HEK293T (cell line): ENCODE data around the gene SNAI1.

Experiments used
- CTCF ChIA-PET: fragments of 350-600 bp; formaldehyde crosslinking; extraction: SDS; loops from one replicate; lab custom pipeline; 2021; ENCODE audit warnings: antibody characterized with exemption, inconsistent platforms; lab: Yijun Ruan, JAX
- POLR2A ChIA-PET: fragments of 350-600 bp; formaldehyde crosslinking; extraction: SDS; loops from one replicate; lab custom pipeline; 2020; ENCODE audit warnings: antibody characterized with exemption, inconsistent platforms; lab: Yijun Ruan, JAX
- DNase-seq: peaks from one replicate; pipeline ENCODE4 v3.0.0; 2012; ENCODE audit warnings: mixed read lengths; ENCODE audit errors: extremely low spot score
- ARNT ChIP-seq: fragments of 450-650 bp; IDR thresholded peaks from 2 replicates; pipeline ENCODE4 v1.6.1; 2017; ENCODE audit warnings: mild to moderate bottlenecking
- BHLHE40 ChIP-seq: fragments of 450-650 bp; IDR thresholded peaks from 2 replicates; pipeline ENCODE4 v1.6.1; 2016; ENCODE audit warnings: mild to moderate bottlenecking, moderate library complexity, borderline replicate concordance
- CTBP1 ChIP-seq: fragments of 450-650 bp; IDR thresholded peaks from 2 replicates; pipeline ENCODE4 v1.6.1; 2016; ENCODE audit warnings: borderline replicate concordance
- ELF4 ChIP-seq: fragments of 450-650 bp; IDR thresholded peaks from 2 replicates; pipeline ENCODE4 v1.6.1; 2017; ENCODE audit warnings: antibody characterized with exemption
- FOXA1 ChIP-seq: fragments of 450-650 bp; IDR thresholded peaks from 2 replicates; pipeline ENCODE4 v1.6.1; 2016; ENCODE audit warnings: mild to moderate bottlenecking
- FOXK2 ChIP-seq: fragments of 450-650 bp; IDR thresholded peaks from 2 replicates; pipeline ENCODE4 v1.6.1; 2016; ENCODE audit warnings: mild to moderate bottlenecking
- FOXM1 ChIP-seq: fragments of 450-650 bp; IDR thresholded peaks from 2 replicates; pipeline ENCODE4 v1.6.1; 2017; ENCODE audit warnings: mild to moderate bottlenecking, borderline replicate concordance
- HDGF ChIP-seq: fragments of 450-650 bp; IDR thresholded peaks from 2 replicates; pipeline ENCODE4 v1.6.1; 2017; ENCODE audit warnings: antibody characterized with exemption, borderline replicate concordance
- L3MBTL2 ChIP-seq: fragments of 450-650 bp; conservative IDR thresholded peaks from 2 replicates; pipeline ENCODE4 v1.6.1; 2016; ENCODE audit warnings: mild to moderate bottlenecking
- LEF1 ChIP-seq: fragments of 450-650 bp; IDR thresholded peaks from 2 replicates; pipeline ENCODE4 v1.6.1; 2017; ENCODE audit warnings: mild to moderate bottlenecking, borderline replicate concordance
- NFRKB ChIP-seq: fragments of 450-650 bp; IDR thresholded peaks from 2 replicates; pipeline ENCODE4 v1.6.1; 2016; ENCODE audit warnings: mild to moderate bottlenecking, moderate library complexity
- PKNOX1 ChIP-seq: fragments of 450-650 bp; IDR thresholded peaks from 2 replicates; pipeline ENCODE4 v1.6.1; 2016
- SP1 ChIP-seq: fragments of 450-650 bp; IDR thresholded peaks from 2 replicates; pipeline ENCODE4 v1.6.1; 2017
- SUZ12 ChIP-seq: fragments of 450-650 bp; IDR thresholded peaks from 2 replicates; pipeline ENCODE4 v1.6.1; 2016; ENCODE audit warnings: mild to moderate bottlenecking
- TARDBP ChIP-seq: fragments of 450-650 bp; IDR thresholded peaks from 2 replicates; pipeline ENCODE4 v1.6.1; 2016
- ZNF384 ChIP-seq: fragments of 450-650 bp; IDR thresholded peaks from 2 replicates; pipeline ENCODE4 v1.6.1; 2016

SNAI1 gene

GRCh38 chr20:50001784-50002311 is 19.1 kb downstream of the SNAI1 start:
- CTCF ChIA-PET = interaction anchor here (0.6 to 1.6 kb wide), 3 partner anchors 11 to 873 kb away, joined by 3 to 4 read pairs (median 3); no protein-coding TSS in a partner anchor
- TF ChIP-seq CTBP1 (no peak), FOXA1 (no peak), SUZ12 (no peak), ARNT (no peak), BHLHE40 (no peak), TARDBP (no peak), L3MBTL2 (no peak), FOXK2 (no peak), ELF4 (no peak), HDGF (no peak), SP1 (no peak), FOXM1 (no peak), NFRKB (no peak), ZNF384 (no peak)
- no peak for DNase-seq
- POLR2A ChIA-PET = no interaction called here

- no peak for DNase-seq
- POLR2A ChIA-PET = no interaction called here
- no peak for TF ChIP-seq PKNOX1
- CTCF ChIA-PET = interaction anchor here (1.3 kb wide), 1 partner anchor 9 kb away, joined by 4 read pairs; no protein-coding TSS in a partner anchor
Measured at GRCh38 chr20:50003253-50003656, 20.5 kb downstream of the SNAI1 start.

GRCh38 chr20:50004229-50004628 is 21.4 kb downstream of the SNAI1 start:
- POLR2A ChIA-PET = no interaction called here
- TF ChIP-seq FOXA1 (no peak), ZNF384 (no peak), FOXK2 (no peak), LEF1 (no peak), HDGF (no peak), BHLHE40 (no peak), ELF4 (no peak)
- DNase-seq = no peak
- CTCF ChIA-PET = no interaction called here

- DNase-seq = no peak
- TF ChIP-seq PKNOX1 = no peak
- no peak for TF ChIP-seq HDGF
- TF ChIP-seq ZNF384 = no peak
- no peak for TF ChIP-seq ARNT
- no peak for TF ChIP-seq BHLHE40
- TF ChIP-seq ELF4 = no peak
- no peak for TF ChIP-seq FOXM1
- ChIA-PET CTCF (interaction anchor here (0.6 kb wide), 1 partner anchor 30 kb away, joined by 3 read pairs; no protein-coding TSS in a partner anchor), POLR2A (no interaction called here)
Measured at GRCh38 chr20:50005471-50005981, 22.7 kb downstream of the SNAI1 start.

- ChIA-PET CTCF (no interaction called here), POLR2A (no interaction called here)
- DNase-seq = no peak
- TF ChIP-seq ARNT = no peak
- TF ChIP-seq SP1 = no peak
- TF ChIP-seq L3MBTL2 = no peak
- TF ChIP-seq ZNF384 = no peak
- TF ChIP-seq LEF1 = no peak
- no peak for TF ChIP-seq PKNOX1
- TF ChIP-seq BHLHE40 = no peak
- TF ChIP-seq CTBP1 = no peak
- TF ChIP-seq FOXA1 = no peak
- TF ChIP-seq SUZ12 = no peak
- no peak for TF ChIP-seq TARDBP
- no peak for TF ChIP-seq FOXK2
Measured at GRCh38 chr20:50007369-50007768, 24.6 kb downstream of the SNAI1 start.

GRCh38 chr20:50008007-50008406 is 25.2 kb downstream of the SNAI1 start:
- DNase-seq = no peak
- CTCF ChIA-PET = interaction anchor here (0.6 kb wide), 1 partner anchor 13 kb away, joined by 4 read pairs; no protein-coding TSS in a partner anchor
- POLR2A ChIA-PET = no interaction called here
- TF ChIP-seq FOXK2 (no peak), ARNT (no peak), HDGF (no peak), ZNF384 (no peak), L3MBTL2 (no peak), SUZ12 (no peak), FOXM1 (no peak), SP1 (no peak), NFRKB (no peak), BHLHE40 (no peak), CTBP1 (no peak), PKNOX1 (no peak), LEF1 (no peak), FOXA1 (no peak), ELF4 (no peak), TARDBP (no peak)
